ENCODE measurements around the gene GSTM5. TPM values are rescaled to one million over a fixed set of nuclear protein-coding genes. Genes with fewer than 3 reads are reported as not detected.

The GSTM5 gene
- total RNA-seq, 1 experiment from 2014 or later = not detected

GRCh38 chr1:109713636-109714035, 1.6 kb downstream of the GSTM5 start:
- Histone ChIP-seq H3K79me2 (ENCODE audit: insufficient read depth, low read length) (no peaks in the 10 kb centered on the region), H3K4me1 (ENCODE audit: insufficient read depth, low read length) (no peaks in the 10 kb centered on the region), H3K79me1 (ENCODE audit: insufficient read depth, low read depth, low read length, poor library complexity, severe bottlenecking) (no peaks in the 10 kb centered on the region), H2BK5ac (ENCODE audit: insufficient read length, low read length) (no peak overlapping the region), H3K9ac (ENCODE audit: extremely low read depth, insufficient read length, low read length) (no peak overlapping the region), H3K14ac (ENCODE audit: insufficient read depth, low read length) (no peak overlapping the region), H2AFZ (ENCODE audit: low read length) (no peak overlapping the region), H4K20me1 (ENCODE audit: control insufficient read depth, insufficient read depth, insufficient read length) (no peaks in the 10 kb centered on the region), H2BK15ac (ENCODE audit: low read depth, low read length) (no peak overlapping the region), H3K4me2 (ENCODE audit: insufficient read depth, insufficient read length, low read length) (no peak overlapping the region), H3K27ac (ENCODE audit: insufficient read length, low read depth, low read length) (no peak overlapping the region), H3K23me2 (ENCODE audit: insufficient read length, low read depth, low read length, poor library complexity, severe bottlenecking) (no peaks in the 10 kb centered on the region), H3K4ac (ENCODE audit: low read depth, low read length) (no peak overlapping the region), H2AK5ac (ENCODE audit: insufficient read length, low read length) (no peak overlapping the region), H3K9me3 (ENCODE audit: control insufficient read depth, low read depth, low read length) (no peaks in the 10 kb centered on the region), H3K56ac (ENCODE audit: insufficient read length, low read depth, low read length) (no peak overlapping the region), H4K5ac (ENCODE audit: insufficient read length, low read depth, low read length) (no peak overlapping the region), H3K23ac (ENCODE audit: insufficient read length, low read depth, low read length) (no peak overlapping the region), H2BK12ac (ENCODE audit: insufficient read length, low read depth, low read length) (no peak overlapping the region), H2BK120ac (ENCODE audit: low read depth, low read length, poor library complexity, severe bottlenecking) (no peak overlapping the region), H3K18ac (ENCODE audit: insufficient read length, low read depth, low read length) (no peak overlapping the region), H3K27me3 (ENCODE audit: insufficient read depth, low read length) (no peaks in the 10 kb centered on the region; the same call in 1 of the 2 replicates), H3T11ph (ENCODE audit: low read length) (no peak overlapping the region), H2BK20ac (ENCODE audit: low read depth, low read length, poor library complexity, severe bottlenecking) (no peak overlapping the region), H4K8ac (replicated peaks; ENCODE audit: insufficient read length, low read depth, low read length) (no peak overlapping the region), H4K91ac (ENCODE audit: insufficient read length, low read depth, low read length) (no peak overlapping the region)
- DNase-seq = no peak
- Mint-ChIP-seq H3K4me3 (no peak overlapping the region), H3K9me3 (peaks cover 9 to 11% of the 10 kb centered on the region in 2 experiments), H3K27me3 (ENCODE audit: low read depth) (peaks cover 9% of the 10 kb centered on the region), H3K27ac (no peak overlapping the region), H3K4me1 (no peaks in the 10 kb centered on the region; a peak in 1 of 4 replicates), H3K36me3 (ENCODE audit: insufficient read depth in 1 of 3, low read depth in 3 of 3) (peaks cover 4 to 8% (median 5%) of the 10 kb centered on the region in 3 experiments; a peak in 5 of 7 replicates)
- no peak for TF ChIP-seq CTCF (conservative IDR thresholded peaks at IDR 0.05)
- no CpG with 5 or more reads among the region's 5 CpGs for WGBS (ENCODE audit: extremely low coverage, insufficient read length, low lambda C conversion rate)

Data from H9 (cell line).